ENCODE results near the gene CAAP1. TPM values are rescaled to one million over a fixed set of nuclear protein-coding genes. Genes with fewer than 3 reads are reported as not detected.
A peak's percentile ranks its signal among the peaks of the same experiment; 100 is the strongest.
"Not testable (repeated sequence)": the region's sequence is repeated elsewhere in the genome, so short reads cannot be mapped to it uniquely, and the experiment has no call there.

Gene CAAP1
- total and polyA plus RNA-seq, 3 donors from 2014 or later, result 24.2 to 27.6 (median 25.1) TPM

- Histone ChIP-seq H3K27me3 (no peaks in the 10 kb centered on the region), H3K27ac (no peak overlapping the region), H3K4me1 (no peaks in the 10 kb centered on the region), H3K9me3 (no peaks in the 10 kb centered on the region), H3K36me3 (ENCODE audit: low read depth, missing control alignments) (no peaks in the 10 kb centered on the region), H3K4me3 (no peak overlapping the region)
- intact Hi-C loops (cut with DNase I; ENCODE audit: low total_unique reads), result no loop called here
- TF ChIP-seq POLR2A (IDR thresholded peaks at IDR 0.05) (no peak), CTCF (IDR thresholded peaks at IDR 0.05) (no peak)
- no peak for DNase-seq
- WGBS, 2 donors, result 98 to 100% methylated on average over 3 of the region's 3 CpGs
Measured at GRCh38 chr9:26882154-26882553, 10.4 kb downstream of the CAAP1 start.

GRCh38 chr9:26880262-26880661 is 12.3 kb downstream of the CAAP1 start:
- Histone ChIP-seq H3K4me3 (no peak overlapping the region), H3K27ac (no peak overlapping the region), H3K4me1 (no peaks in the 10 kb centered on the region), H3K36me3 (ENCODE audit: low read depth, missing control alignments) (no peaks in the 10 kb centered on the region), H3K9me3 (no peaks in the 10 kb centered on the region), H3K27me3 (no peaks in the 10 kb centered on the region)
- intact Hi-C loops (cut with DNase I; ENCODE audit: low total_unique reads), result no loop called here
- 94 to 95% methylated on average over 4 of the region's 4 CpGs for WGBS, 2 donors
- no peak for TF ChIP-seq CTCF (IDR thresholded peaks at IDR 0.05)
- TF ChIP-seq POLR2A (IDR thresholded peaks at IDR 0.05), result no peak
- DNase-seq, result no peak

GRCh38 chr9:26875155-26875554 is 17.4 kb downstream of the CAAP1 start:
- H3K9me3 ChIP-seq; H3K27me3 ChIP-seq; intact Hi-C loops (cut with DNase I; ENCODE audit: low total_unique reads); H3K4me3 ChIP-seq; H3K27ac ChIP-seq; DNase-seq; H3K4me1 ChIP-seq; H3K36me3 ChIP-seq (ENCODE audit: low read depth, missing control alignments): not testable (repeated sequence)
- WGBS, 2 donors, result 90 to 95% methylated on average over 3 of the region's 3 CpGs

- no peaks in the 10 kb centered on the region for H3K27me3 ChIP-seq
- intact Hi-C loops (cut with DNase I; ENCODE audit: low total_unique reads), result no loop called here
- no peaks in the 10 kb centered on the region for H3K36me3 ChIP-seq (ENCODE audit: low read depth, missing control alignments)
- no peak for DNase-seq
- no peak for TF ChIP-seq POLR2A (IDR thresholded peaks at IDR 0.05)
- TF ChIP-seq CTCF (IDR thresholded peaks at IDR 0.05), result no peak
- 86 to 91% methylated on average over 8 of the region's 8 CpGs for WGBS, 2 donors
- no peak overlapping the region for H3K4me3 ChIP-seq
- H3K9me3 ChIP-seq, result no peaks in the 10 kb centered on the region
- no peaks in the 10 kb centered on the region for H3K4me1 ChIP-seq
- H3K27ac ChIP-seq, result no peak overlapping the region
Measured at GRCh38 chr9:26870292-26870691, 22.3 kb downstream of the CAAP1 start.

- TF ChIP-seq POLR2A (IDR thresholded peaks at IDR 0.05) (no peak), CTCF (IDR thresholded peaks at IDR 0.05) (peak in 1 of 3 experiments; percentile 21)
- Histone ChIP-seq H3K4me3 (no peak overlapping the region), H3K36me3 (ENCODE audit: low read depth, missing control alignments) (no peaks in the 10 kb centered on the region), H3K9me3 (no peaks in the 10 kb centered on the region), H3K27ac (no peak overlapping the region), H3K4me1 (no peaks in the 10 kb centered on the region), H3K27me3 (no peaks in the 10 kb centered on the region)
- no peak for DNase-seq
- intact Hi-C loops (cut with DNase I; ENCODE audit: low total_unique reads), result no loop called here
- WGBS, 2 donors, result 39 to 59% methylated on average over 1 of the region's 1 CpG
Measured at GRCh38 chr9:26863074-26863473, 29.5 kb downstream of the CAAP1 start.

Measured in testis (tissue), 3 donors.